Measurements from ENCODE around the gene LPAR5. TPM values are rescaled to one million over a fixed set of nuclear protein-coding genes. Genes with fewer than 3 reads are reported as not detected.

Gene LPAR5
- total RNA-seq, 4 donors from 2014 or later, result 0.78 to 8.1 (median 3.5) TPM

DNA sequence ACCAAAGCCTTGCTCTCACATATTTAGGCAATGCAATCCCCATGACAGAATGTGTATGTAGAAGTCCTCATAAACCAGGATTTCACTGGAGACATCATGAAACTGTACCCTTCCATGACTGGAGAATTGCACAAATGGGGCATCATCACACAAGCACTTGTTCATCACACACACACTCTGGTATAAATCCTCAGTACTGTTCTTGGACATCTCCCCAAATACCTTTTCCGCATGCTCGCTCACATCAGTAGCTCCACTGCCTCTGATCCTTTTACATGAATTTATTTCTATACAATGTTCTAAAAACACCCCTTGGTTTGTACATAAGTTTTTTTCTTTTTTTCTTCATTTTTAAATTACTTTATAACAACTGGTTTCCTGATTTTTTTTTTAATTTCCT, 30.5 kb upstream of the LPAR5 start:
- Histone ChIP-seq H3K36me3 (peaks cover 41 to 45% of the 10 kb centered on the region in 2 donors), H3K4me1 (peaks cover 9 to 10% of the 10 kb centered on the region in 2 donors), H3K27me3 (no peaks in the 10 kb centered on the region), H3K27ac (no peak overlapping the region), H3K4me3 (replicated peaks in 1 of 3) (no peak overlapping the region), H3K9me3 (no peaks in the 10 kb centered on the region)
- WGBS, 2 donors, result 93 to 95% methylated on average over 2 of the region's 2 CpGs
- no peak for DNase-seq
- TF ChIP-seq, protein P1, sequence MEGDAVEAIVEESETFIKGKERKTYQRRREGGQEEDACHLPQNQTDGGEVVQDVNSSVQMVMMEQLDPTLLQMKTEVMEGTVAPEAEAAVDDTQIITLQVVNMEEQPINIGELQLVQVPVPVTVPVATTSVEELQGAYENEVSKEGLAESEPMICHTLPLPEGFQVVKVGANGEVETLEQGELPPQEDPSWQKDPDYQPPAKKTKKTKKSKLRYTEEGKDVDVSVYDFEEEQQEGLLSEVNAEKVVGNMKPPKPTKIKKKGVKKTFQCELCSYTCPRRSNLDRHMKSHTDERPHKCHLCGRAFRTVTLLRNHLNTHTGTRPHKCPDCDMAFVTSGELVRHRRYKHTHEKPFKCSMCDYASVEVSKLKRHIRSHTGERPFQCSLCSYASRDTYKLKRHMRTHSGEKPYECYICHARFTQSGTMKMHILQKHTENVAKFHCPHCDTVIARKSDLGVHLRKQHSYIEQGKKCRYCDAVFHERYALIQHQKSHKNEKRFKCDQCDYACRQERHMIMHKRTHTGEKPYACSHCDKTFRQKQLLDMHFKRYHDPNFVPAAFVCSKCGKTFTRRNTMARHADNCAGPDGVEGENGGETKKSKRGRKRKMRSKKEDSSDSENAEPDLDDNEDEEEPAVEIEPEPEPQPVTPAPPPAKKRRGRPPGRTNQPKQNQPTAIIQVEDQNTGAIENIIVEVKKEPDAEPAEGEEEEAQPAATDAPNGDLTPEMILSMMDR (IDR thresholded peaks at IDR 0.05), result no peak
- TF ChIP-seq POLR2A (IDR thresholded peaks at IDR 0.05), result no peak
- intact Hi-C loops (cut with DNase I), result loop anchor here (10.0 kb wide), 1 partner anchor 59 kb away; the partner anchor contains the start of gene COPS7A

DNA sequence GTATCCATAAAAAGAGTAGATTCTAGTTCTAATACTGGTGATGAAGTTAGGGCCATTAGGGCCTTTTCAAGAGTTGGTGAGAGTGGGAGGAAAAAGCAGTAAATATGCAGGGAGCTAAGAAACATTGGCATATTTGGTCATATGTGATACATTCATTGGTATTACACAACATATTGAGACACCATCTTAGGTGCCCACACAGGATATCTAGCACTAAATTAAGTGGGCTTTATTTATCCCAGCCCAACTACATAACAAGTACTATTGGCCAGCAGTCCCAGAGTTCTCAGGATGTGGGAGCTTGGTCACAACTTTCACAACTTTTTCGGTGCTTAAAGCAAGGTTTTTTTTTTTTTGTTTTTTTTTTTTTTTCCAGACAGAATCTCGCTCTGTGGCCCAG, 29.1 kb upstream of the LPAR5 start:
- Histone ChIP-seq H3K4me1 (peaks cover 9 to 10% of the 10 kb centered on the region in 2 donors), H3K4me3 (replicated peaks in 1 of 3) (no peak overlapping the region), H3K9me3 (no peaks in the 10 kb centered on the region), H3K36me3 (peaks cover 28 to 32% of the 10 kb centered on the region in 2 donors), H3K27me3 (no peaks in the 10 kb centered on the region), H3K27ac (no peak overlapping the region)
- TF ChIP-seq, protein P1 (IDR thresholded peaks at IDR 0.05), result no peak
- no peak for TF ChIP-seq POLR2A (IDR thresholded peaks at IDR 0.05)
- no peak for DNase-seq
- intact Hi-C loops (cut with DNase I), result loop anchor here (10.0 kb wide), 1 partner anchor 60 kb away; the partner anchor contains the start of gene COPS7A
- 87 to 91% methylated on average over 2 of the region's 2 CpGs for WGBS, 2 donors

DNA sequence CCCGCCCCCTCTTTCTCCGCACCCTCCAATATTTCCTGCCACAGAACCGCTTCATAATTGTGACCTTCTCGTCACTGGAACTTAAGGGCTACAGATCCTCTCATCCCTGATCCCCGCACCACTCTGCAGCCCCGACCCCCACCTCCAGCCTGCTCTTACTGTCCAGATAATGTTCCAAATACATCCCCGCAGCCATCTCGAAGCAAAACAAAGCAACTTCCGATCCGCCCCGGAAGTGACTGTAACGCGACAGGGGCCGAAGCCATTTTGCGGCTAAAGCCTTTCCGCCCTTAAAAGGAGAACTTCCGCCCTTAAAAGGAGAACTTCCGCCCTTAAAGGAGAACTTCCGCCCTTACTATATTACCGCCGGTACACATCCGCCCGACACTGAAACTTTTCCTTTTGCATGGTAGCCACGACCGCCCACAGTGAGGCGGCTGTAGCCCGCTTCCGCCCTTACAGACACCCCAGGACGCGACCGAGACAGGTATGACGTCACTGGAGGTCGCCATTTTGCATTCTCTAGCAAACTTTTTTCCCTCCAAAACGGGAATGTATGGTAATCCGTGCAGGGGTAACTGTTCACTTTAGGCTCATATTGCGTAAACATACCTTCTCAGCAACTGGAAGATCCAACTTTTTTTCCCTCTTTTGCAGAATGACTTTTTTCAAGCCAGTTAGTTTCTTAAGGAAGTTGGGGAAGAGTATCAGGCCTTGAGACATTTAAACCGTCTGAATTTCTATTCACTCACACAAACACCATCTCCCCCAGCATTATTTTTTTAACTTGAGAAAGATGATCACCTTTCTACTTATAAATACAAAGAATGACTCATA, 27.4 kb upstream of the LPAR5 start, which contains the start of gene ING4:
ING4 (minus strand) TSS at position 214 of the 837 bp plus-strand sequence; CDS start at position 196, 18 bp downstream.
- Histone ChIP-seq H3K4me1 (peaks cover 9 to 10% of the 10 kb centered on the region in 2 donors), H3K27me3 (no peaks in the 10 kb centered on the region), H3K9me3 (no peaks in the 10 kb centered on the region), H3K36me3 (peaks cover 14 to 15% of the 10 kb centered on the region in 2 donors), H3K4me3 (replicated peaks in 1 of 3) (peak within 1 kb of the TSS; percentile 30 to 61 (median 51)), H3K27ac (peak within 1 kb of the TSS; percentile 41 to 71 (median 48))
- TF ChIP-seq, protein P1 (IDR thresholded peaks at IDR 0.05), result no peak
- peak in 1 of 2 donors; percentile 45 for TF ChIP-seq POLR2A (IDR thresholded peaks at IDR 0.05)
- intact Hi-C loops (cut with DNase I), result loop anchor here (10.0 kb wide), 1 partner anchor 62 kb away; the partner anchor contains the start of gene COPS7A
- 2 to 3% methylated on average over 37 of the region's 37 CpGs for WGBS, 2 donors
- peak; percentile 98 to 99 for DNase-seq

DNA sequence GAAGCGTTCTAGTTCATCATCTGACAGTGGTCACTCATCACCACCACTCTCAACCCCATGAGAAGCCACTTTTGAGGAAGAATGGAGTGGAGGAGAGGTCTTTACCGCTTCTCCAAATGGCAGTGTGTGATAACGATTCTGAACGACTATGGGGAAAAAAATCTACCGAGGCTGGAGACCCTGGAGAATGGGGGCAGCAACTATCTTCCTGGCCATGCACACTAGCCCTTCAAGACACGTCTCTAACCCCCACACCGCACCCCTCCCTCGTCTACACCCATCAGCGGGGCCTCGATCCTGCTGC, 26.8 kb upstream of the LPAR5 start:
- TF ChIP-seq POLR2A (IDR thresholded peaks at IDR 0.05), result no peak
- TF ChIP-seq, protein P1 (IDR thresholded peaks at IDR 0.05), result no peak
- H3K4me3 ChIP-seq (replicated peaks in 1 of 3), result peak overlapping the region; percentile 30 to 61 (median 51)
- H3K9me3 ChIP-seq, result no peaks in the 10 kb centered on the region
- DNase-seq, result no peak
- peak overlapping the region; percentile 24 to 71 (median 41) for H3K27ac ChIP-seq
- no peaks in the 10 kb centered on the region for H3K27me3 ChIP-seq
- H3K36me3 ChIP-seq, result peaks cover 8 to 12% of the 10 kb centered on the region in 2 donors
- intact Hi-C loops (cut with DNase I), result loop anchor here (10.0 kb wide), 1 partner anchor 62 kb away; the partner anchor contains the start of gene COPS7A
- 2 to 6% methylated on average over 10 of the region's 10 CpGs for WGBS, 2 donors
- peaks cover 9 to 10% of the 10 kb centered on the region in 2 donors for H3K4me1 ChIP-seq

DNA sequence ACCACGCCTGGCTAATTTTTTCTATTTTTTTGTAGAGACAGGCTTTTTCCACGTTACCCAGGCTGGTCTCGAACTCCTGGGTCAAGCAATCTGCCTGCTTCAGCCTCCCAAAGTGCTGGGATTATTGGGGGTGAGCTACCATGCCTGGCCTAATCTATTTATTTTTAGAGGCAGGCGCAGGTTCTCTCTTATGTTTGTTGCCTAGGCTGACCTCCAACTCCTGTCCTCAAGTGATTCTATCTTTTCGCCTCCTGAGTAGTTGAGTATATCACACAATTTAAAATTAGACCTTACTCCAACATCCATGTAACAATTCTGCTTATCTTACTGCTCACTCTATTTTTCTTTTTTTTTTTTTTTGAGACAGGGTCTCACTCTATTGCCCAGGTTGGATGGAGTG, 18.2 kb upstream of the LPAR5 start:
- no peak overlapping the region for H3K4me3 ChIP-seq (replicated peaks in 1 of 3)
- peaks cover 44 to 55% of the 10 kb centered on the region in 2 donors for H3K36me3 ChIP-seq
- no peak overlapping the region for H3K27ac ChIP-seq
- DNase-seq, result no peak
- no peaks in the 10 kb centered on the region for H3K27me3 ChIP-seq
- TF ChIP-seq, protein P1 (IDR thresholded peaks at IDR 0.05), result no peak
- no peak for TF ChIP-seq POLR2A (IDR thresholded peaks at IDR 0.05)
- 92 to 99% methylated on average over 5 of the region's 5 CpGs for WGBS, 2 donors
- intact Hi-C loops (cut with DNase I), result loop anchor here (5.0 kb wide), 1 partner anchor 43 kb away; no protein-coding TSS in a partner anchor
- H3K4me1 ChIP-seq, result no peaks in the 10 kb centered on the region
- no peaks in the 10 kb centered on the region for H3K9me3 ChIP-seq
